Naive thymus-derived CD8-positive, alpha-beta T cell (primary cell): ENCODE data around the gene TEPSIN. TPM values are rescaled to one million over a fixed set of nuclear protein-coding genes. Genes with fewer than 3 reads are reported as not detected.

ENCODE experiments used
- ATAC-seq, 2 donors: fragments of 150-1000 bp; cut with Tn5 transposase in 1 of 2; sonication (Bioruptor Pico), chemical (Tn5 transposase) in 1 of 2; 1 replicate in 1 of 2; 2 replicates in 1 of 2; pipeline ENCODE4 v1.10.0; 2021; ENCODE audit warnings: mild to moderate bottlenecking in 2 of 2, moderate library complexity in 2 of 2
- POLR2A ChIA-PET: fragments of 350-600 bp; sonication (Branson Sonifier 250); formaldehyde crosslinking; loops from one replicate; lab custom pipeline; 2021; ENCODE audit warnings: antibody characterized with exemption; lab: Charles Lee
- DNase-seq, 10 donors: peaks; one replicate each; pipeline versions ENCODE4 v3.0.0 to v3.0.0-alpha.2; 2020 to 2022
- H3K27ac Mint-ChIP-seq, 10 donors: one replicate each; pipeline ENCODE4 v1.8.0; 2020 to 2022; ENCODE audit warnings: mild to moderate bottlenecking in 10 of 10, mixed read lengths in 10 of 10, moderate library complexity in 4 of 10, inconsistent platforms in 1 of 10
- H3K27me3 Mint-ChIP-seq, 5 donors: one replicate each; pipeline ENCODE4 v1.8.0; 2021 to 2022; ENCODE audit warnings: mixed read lengths in 5 of 5
- H3K36me3 Mint-ChIP-seq, 3 donors: one replicate each; pipeline ENCODE4 v1.8.0; 2020 to 2022; ENCODE audit warnings: mixed read lengths in 3 of 3, mild to moderate bottlenecking in 2 of 3, inconsistent platforms in 1 of 3
- H3K4me1 Mint-ChIP-seq, 4 donors: one replicate each; pipeline ENCODE4 v1.8.0; 2021 to 2022; ENCODE audit warnings: mixed read lengths in 4 of 4
- H3K4me3 Mint-ChIP-seq, 10 donors: one replicate each; pipeline ENCODE4 v1.8.0; 2020 to 2022; ENCODE audit warnings: mild to moderate bottlenecking in 10 of 10, mixed read lengths in 10 of 10, moderate library complexity in 6 of 10, inconsistent platforms in 1 of 10
- H3K9me3 Mint-ChIP-seq, 9 donors: one replicate each; pipeline ENCODE4 v1.8.0; 2020 to 2022; ENCODE audit warnings: mixed read lengths in 9 of 9, mild to moderate bottlenecking in 3 of 9, inconsistent platforms in 1 of 9, moderate library complexity in 1 of 9
- polyA plus RNA-seq, 3 donors: library from polyadenylated mRNA; unstranded; fragments of 300-500 nt; fragmentation: Illumina TruSeq; gene quantifications; one replicate each; pipeline ENCODE4 v1.2.3, GENCODE V29; 2021
- total RNA-seq, 8 experiments: library from RNA in 2 of 8; stranded (reverse) in 2 of 8; gene quantifications; one replicate each; pipeline ENCODE4 v1.2.3 and lab custom pipeline; 2021 to 2026

The TEPSIN gene
- total and polyA plus RNA-seq, 5 experiments from 2014 or later, result 2.7 to 136 (median 2.8) TPM

- H3K9me3 Mint-ChIP-seq, result no peaks in the 10 kb centered on the region
- no peak overlapping the region for H3K4me3 Mint-ChIP-seq
- ATAC-seq, result no peak
- H3K36me3 Mint-ChIP-seq, result peaks cover 0 to 6% (median 0%) of the 10 kb centered on the region in 3 donors
- POLR2A ChIA-PET, result interaction anchor here (0.5 kb wide), 1 partner anchor 15 kb away, joined by 3 read pairs; no protein-coding TSS in a partner anchor
- no peaks in the 10 kb centered on the region for H3K27me3 Mint-ChIP-seq
- peaks cover 4 to 20% (median 16%) of the 10 kb centered on the region in 4 donors for H3K4me1 Mint-ChIP-seq
- DNase-seq, result no peak
- no peak overlapping the region for H3K27ac Mint-ChIP-seq
These were observed 6.9 kb upstream of the TEPSIN start for GRCh38 chr17:81245665-81246342.

GRCh38 chr17:81245024-81245664 lies 6.3 kb upstream of the TEPSIN start:
- H3K27me3 Mint-ChIP-seq, result no peaks in the 10 kb centered on the region
- no peaks in the 10 kb centered on the region for H3K9me3 Mint-ChIP-seq
- H3K4me3 Mint-ChIP-seq, result peak overlapping the region in 1 of 10 donors; percentile 4
- H3K36me3 Mint-ChIP-seq, result peaks cover 0 to 3% (median 0%) of the 10 kb centered on the region in 3 donors
- DNase-seq, result no peak
- peaks cover 6 to 25% (median 21%) of the 10 kb centered on the region in 4 donors for H3K4me1 Mint-ChIP-seq
- no peak for ATAC-seq
- peak overlapping the region in 1 of 10 donors; percentile 63 for H3K27ac Mint-ChIP-seq
- POLR2A ChIA-PET, result interaction anchor here (0.5 kb wide), 1 partner anchor 14 kb away, joined by 3 read pairs; no protein-coding TSS in a partner anchor

GRCh38 chr17:81244358-81245023 lies 5.6 kb upstream of the TEPSIN start:
- POLR2A ChIA-PET, result no interaction called here
- Mint-ChIP-seq H3K27me3 (no peaks in the 10 kb centered on the region), H3K27ac (peak overlapping the region in 1 of 10 donors; percentile 63)

GRCh38 chr17:81243333-81243664 lies 4.4 kb upstream of the TEPSIN start:
- POLR2A ChIA-PET, result interaction anchor here (0.9 kb wide), 1 partner anchor 122 kb away, joined by 3 read pairs; no protein-coding TSS in a partner anchor
- H3K4me3 Mint-ChIP-seq, result no peak overlapping the region
- peaks cover 6 to 28% (median 27%) of the 10 kb centered on the region in 4 donors for H3K4me1 Mint-ChIP-seq
- no peaks in the 10 kb centered on the region for H3K36me3 Mint-ChIP-seq
- H3K27ac Mint-ChIP-seq, result peak overlapping the region in 1 of 10 donors; percentile 10
- no peak for DNase-seq
- H3K9me3 Mint-ChIP-seq, result no peaks in the 10 kb centered on the region
- H3K27me3 Mint-ChIP-seq, result no peaks in the 10 kb centered on the region
- ATAC-seq, result no peak

More at GRCh38 chr17:81244358-81245023, 5.6 kb upstream of the TEPSIN start:
- no peaks in the 10 kb centered on the region for H3K9me3 Mint-ChIP-seq
- H3K4me1 Mint-ChIP-seq, result peaks cover 6 to 30% (median 26%) of the 10 kb centered on the region in 4 donors
- H3K36me3 Mint-ChIP-seq, result no peaks in the 10 kb centered on the region
- peak overlapping the region in 1 of 10 donors; percentile 4 for H3K4me3 Mint-ChIP-seq
- ATAC-seq (no peak), DNase-seq (peak in 1 of 10 donors; percentile 1)

- Mint-ChIP-seq H3K9me3 (no peaks in the 10 kb centered on the region), H3K36me3 (no peaks in the 10 kb centered on the region), H3K27ac (peak overlapping the region in 2 of 10 donors; percentile 53 to 73), H3K27me3 (no peaks in the 10 kb centered on the region), H3K4me3 (peak overlapping the region in 3 of 10 donors; percentile 12 to 68 (median 56)), H3K4me1 (peaks cover 6 to 34% (median 30%) of the 10 kb centered on the region in 4 donors)
- POLR2A ChIA-PET, result interaction anchor here (0.9 kb wide), 1 partner anchor 121 kb away, joined by 3 read pairs; no protein-coding TSS in a partner anchor
- ATAC-seq (no peak), DNase-seq (no peak)
These were observed 3.8 kb upstream of the TEPSIN start for GRCh38 chr17:81242421-81243332.

- peak overlapping the region in 3 of 10 donors; percentile 18 to 74 (median 68) for H3K4me3 Mint-ChIP-seq
- DNase-seq (peak; percentile 44 to 76 (median 64)), ATAC-seq (no peak)
- H3K27me3 Mint-ChIP-seq, result no peaks in the 10 kb centered on the region
- peak overlapping the region in 6 of 10 donors; percentile 49 to 84 (median 59) for H3K27ac Mint-ChIP-seq
- H3K36me3 Mint-ChIP-seq, result no peaks in the 10 kb centered on the region
- peaks cover 6 to 42% (median 37%) of the 10 kb centered on the region in 4 donors for H3K4me1 Mint-ChIP-seq
- no peaks in the 10 kb centered on the region for H3K9me3 Mint-ChIP-seq
- POLR2A ChIA-PET, result no interaction called here
These were observed 3.0 kb upstream of the TEPSIN start for GRCh38 chr17:81241648-81242420.

- DNase-seq, result no peak
- H3K27me3 Mint-ChIP-seq, result no peaks in the 10 kb centered on the region
- no peaks in the 10 kb centered on the region for H3K36me3 Mint-ChIP-seq
- no peak for ATAC-seq
- H3K9me3 Mint-ChIP-seq, result no peaks in the 10 kb centered on the region
- peak overlapping the region in 5 of 10 donors; percentile 18 to 53 (median 25) for H3K27ac Mint-ChIP-seq
- POLR2A ChIA-PET, result no interaction called here
- H3K4me1 Mint-ChIP-seq, result peaks cover 7 to 45% (median 38%) of the 10 kb centered on the region in 4 donors
- peak overlapping the region in 8 of 10 donors; percentile 27 to 95 (median 74) for H3K4me3 Mint-ChIP-seq
These were observed 2.3 kb upstream of the TEPSIN start for GRCh38 chr17:81241203-81241602.

- H3K27ac Mint-ChIP-seq, result peak overlapping the region in 6 of 10 donors; percentile 19 to 53 (median 36)
- POLR2A ChIA-PET, result interaction anchor here (2.4 to 3.9 kb wide), 2 partner anchors 19 to 272 kb away, joined by 12 to 43 read pairs; partner anchors contain the start of genes ACTG1 and CEP131
- peaks cover 8 to 46% (median 38%) of the 10 kb centered on the region in 4 donors for H3K4me1 Mint-ChIP-seq
- no peaks in the 10 kb centered on the region for H3K36me3 Mint-ChIP-seq
- H3K27me3 Mint-ChIP-seq, result no peaks in the 10 kb centered on the region
- no peak for DNase-seq
- no peak for ATAC-seq
- peak overlapping the region; percentile 26 to 95 (median 72) for H3K4me3 Mint-ChIP-seq
- no peaks in the 10 kb centered on the region for H3K9me3 Mint-ChIP-seq
These were observed 1.9 kb upstream of the TEPSIN start for GRCh38 chr17:81240761-81241160.

GRCh38 chr17:81239714-81240555 lies 1.1 kb upstream of the TEPSIN start:
- peak overlapping the region; percentile 63 to 95 (median 89) for H3K27ac Mint-ChIP-seq
- DNase-seq, result peak in 6 of 10 donors; percentile 17 to 36 (median 24)
- peaks cover 9 to 51% (median 43%) of the 10 kb centered on the region in 4 donors for H3K4me1 Mint-ChIP-seq
- peaks cover 0 to 1% (median 0%) of the 10 kb centered on the region in 3 donors for H3K36me3 Mint-ChIP-seq
- H3K9me3 Mint-ChIP-seq, result no peaks in the 10 kb centered on the region
- POLR2A ChIA-PET, result interaction anchor here (0.6 to 3.9 kb wide), 12 partner anchors 11 to 1290 kb away, joined by 3 to 43 read pairs (median 7); partner anchors contain the start of genes ACTG1, CEP131, FAAP100 and MRPL12
- peak overlapping the region; percentile 85 to 95 (median 90) for H3K4me3 Mint-ChIP-seq
- H3K27me3 Mint-ChIP-seq, result no peaks in the 10 kb centered on the region
- no peak for ATAC-seq

GRCh38 chr17:81238490-81238814 lies 403 bp downstream of the TEPSIN start:
- DNase-seq (no peak), ATAC-seq (no peak)
- Mint-ChIP-seq H3K9me3 (no peaks in the 10 kb centered on the region), H3K27me3 (no peaks in the 10 kb centered on the region), H3K36me3 (peaks cover 0 to 3% (median 0%) of the 10 kb centered on the region in 3 donors), H3K27ac (peak overlapping the region in 3 of 10 donors; percentile 46 to 82 (median 69)), H3K4me1 (peaks cover 13 to 56% (median 46%) of the 10 kb centered on the region in 4 donors), H3K4me3 (peak overlapping the region; percentile 75 to 94 (median 86))
- POLR2A ChIA-PET, result interaction anchor here (0.6 to 3.9 kb wide), 14 partner anchors 10 to 739 kb away, joined by 3 to 43 read pairs (median 7); partner anchors contain the start of genes ACTG1, CEP131, FAAP100 and SLC38A10
